Ascending aorta (tissue), 2 donors: ENCODE data around the gene FZD8. TPM values are rescaled to one million over a fixed set of nuclear protein-coding genes. Genes with fewer than 3 reads are reported as not detected.
A peak's percentile ranks its signal among the peaks of the same experiment; 100 is the strongest.

Experiments
- DNase-seq, 2 donors: peaks; one replicate each; pipeline ENCODE4 v3.0.0-alpha.2; 2019; ENCODE audit warnings: low spot score in 2 of 2
- H3K27ac ChIP-seq, 2 donors: fragments of 200-600 bp; sonication (generic); one replicate each; pipeline ENCODE4 v1.5.1; 2016 to 2017; ENCODE audit warnings: mild to moderate bottlenecking in 1 of 2
- H3K27me3 ChIP-seq: fragments of 200-600 bp; sonication (generic); one replicate; pipeline ENCODE4 v1.5.1; 2017
- H3K36me3 ChIP-seq, 2 donors: fragments of 200-600 bp; sonication (generic); one replicate each; pipeline ENCODE4 v1.5.1; 2016
- H3K4me1 ChIP-seq, 2 donors: fragments of 200-600 bp; sonication (generic); one replicate each; pipeline ENCODE4 v1.5.1; 2016 to 2017; ENCODE audit warnings: mild to moderate bottlenecking in 1 of 2
- H3K4me3 ChIP-seq, 2 donors: fragments of 200-600 bp; sonication (generic); one replicate each; pipeline ENCODE4 v1.5.1; 2016 to 2017; ENCODE audit warnings: mild to moderate bottlenecking in 1 of 2
- H3K9me3 ChIP-seq, 2 donors: fragments of 200-600 bp; sonication (generic); one replicate each; pipeline ENCODE4 v1.5.1; 2016
- intact Hi-C: fragments of 100-400 bp; cut with DNase I; formaldehyde crosslinking; loops from one replicate; pipeline ENCODE4 v1.15.1; 2023
- total RNA-seq: library from RNA; depleted of rRNA; stranded (reverse); fragments of >200 nt; gene quantifications from one replicate; pipeline ENCODE4 v1.1.0, GENCODE V29; 2016
- TF ChIP-seq, protein P1 (sequence below), 3 experiments: fragments of 200-600 bp in 2 of 3; fragments of 450-650 bp in 1 of 3; sonication (generic) in 2 of 3; IDR thresholded peaks; one replicate each; pipeline ENCODE4 v1.5.1; 2016 to 2019; ENCODE audit warnings: antibody characterized with exemption in 3 of 3, mild to moderate bottlenecking in 1 of 3, moderate library complexity in 1 of 3

FZD8 gene
- total RNA-seq, 1 donor from 2014 or later: 23.0 TPM

DNA sequence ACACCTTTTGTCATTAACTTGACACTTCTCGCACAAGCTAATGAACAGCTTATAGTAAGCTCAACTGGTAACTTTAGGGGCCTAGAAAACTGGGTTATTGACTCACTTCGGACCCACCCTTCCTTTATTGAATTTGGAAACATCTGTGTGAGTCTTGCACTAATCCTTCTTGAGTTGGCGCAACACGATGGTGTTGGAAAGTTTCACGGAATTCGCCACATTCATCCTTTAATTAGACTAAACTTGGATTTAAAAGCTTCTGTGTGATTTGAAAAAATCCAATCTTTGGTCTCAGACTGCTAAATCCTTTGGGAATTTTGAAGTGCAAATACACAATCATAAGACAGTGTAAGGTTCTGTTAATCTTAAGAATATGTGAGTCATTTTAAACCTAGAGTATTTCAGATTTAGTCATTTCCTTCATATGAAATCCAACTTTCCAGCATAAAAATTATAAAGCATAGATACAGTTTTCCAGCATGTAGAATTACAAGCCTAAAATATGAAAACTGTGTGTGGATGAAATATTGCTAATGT, 15.1 kb downstream of the FZD8 start:
- no peak for DNase-seq
- H3K4me3 ChIP-seq: no peak overlapping the region
- H3K9me3 ChIP-seq: no peaks in the 10 kb centered on the region
- TF ChIP-seq, protein P1, sequence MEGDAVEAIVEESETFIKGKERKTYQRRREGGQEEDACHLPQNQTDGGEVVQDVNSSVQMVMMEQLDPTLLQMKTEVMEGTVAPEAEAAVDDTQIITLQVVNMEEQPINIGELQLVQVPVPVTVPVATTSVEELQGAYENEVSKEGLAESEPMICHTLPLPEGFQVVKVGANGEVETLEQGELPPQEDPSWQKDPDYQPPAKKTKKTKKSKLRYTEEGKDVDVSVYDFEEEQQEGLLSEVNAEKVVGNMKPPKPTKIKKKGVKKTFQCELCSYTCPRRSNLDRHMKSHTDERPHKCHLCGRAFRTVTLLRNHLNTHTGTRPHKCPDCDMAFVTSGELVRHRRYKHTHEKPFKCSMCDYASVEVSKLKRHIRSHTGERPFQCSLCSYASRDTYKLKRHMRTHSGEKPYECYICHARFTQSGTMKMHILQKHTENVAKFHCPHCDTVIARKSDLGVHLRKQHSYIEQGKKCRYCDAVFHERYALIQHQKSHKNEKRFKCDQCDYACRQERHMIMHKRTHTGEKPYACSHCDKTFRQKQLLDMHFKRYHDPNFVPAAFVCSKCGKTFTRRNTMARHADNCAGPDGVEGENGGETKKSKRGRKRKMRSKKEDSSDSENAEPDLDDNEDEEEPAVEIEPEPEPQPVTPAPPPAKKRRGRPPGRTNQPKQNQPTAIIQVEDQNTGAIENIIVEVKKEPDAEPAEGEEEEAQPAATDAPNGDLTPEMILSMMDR (IDR thresholded peaks at IDR 0.05): no peak
- H3K36me3 ChIP-seq: no peaks in the 10 kb centered on the region
- no peak overlapping the region for H3K27ac ChIP-seq
- no peaks in the 10 kb centered on the region for H3K4me1 ChIP-seq
- H3K27me3 ChIP-seq: no peaks in the 10 kb centered on the region
- intact Hi-C loops: no loop called here

DNA sequence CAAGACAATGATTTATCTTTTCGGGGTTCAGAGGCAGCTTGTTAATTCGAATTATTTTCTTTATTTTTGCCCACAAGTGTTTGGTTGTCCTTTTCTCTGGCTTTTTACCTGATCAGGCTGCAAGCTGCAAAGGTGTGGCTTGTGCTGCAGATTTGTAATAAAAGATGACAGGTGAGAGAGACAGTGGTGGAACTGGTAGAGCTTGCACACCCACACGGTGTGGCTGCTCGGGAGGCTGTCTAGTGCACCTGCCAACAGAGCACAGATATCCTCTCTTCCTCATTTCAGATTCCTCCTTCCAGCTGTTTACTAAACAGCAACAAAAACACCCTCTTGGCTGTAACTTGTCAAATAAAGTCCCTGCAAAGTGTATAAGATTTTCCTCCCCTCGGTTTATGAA, 27.8 kb downstream of the FZD8 start:
- Histone ChIP-seq H3K9me3 (no peaks in the 10 kb centered on the region), H3K27ac (no peak overlapping the region), H3K36me3 (no peaks in the 10 kb centered on the region), H3K27me3 (no peaks in the 10 kb centered on the region), H3K4me1 (no peaks in the 10 kb centered on the region), H3K4me3 (no peak overlapping the region)
- intact Hi-C loops: no loop called here
- TF ChIP-seq, protein P1 (IDR thresholded peaks at IDR 0.05): no peak
- DNase-seq: no peak

DNA sequence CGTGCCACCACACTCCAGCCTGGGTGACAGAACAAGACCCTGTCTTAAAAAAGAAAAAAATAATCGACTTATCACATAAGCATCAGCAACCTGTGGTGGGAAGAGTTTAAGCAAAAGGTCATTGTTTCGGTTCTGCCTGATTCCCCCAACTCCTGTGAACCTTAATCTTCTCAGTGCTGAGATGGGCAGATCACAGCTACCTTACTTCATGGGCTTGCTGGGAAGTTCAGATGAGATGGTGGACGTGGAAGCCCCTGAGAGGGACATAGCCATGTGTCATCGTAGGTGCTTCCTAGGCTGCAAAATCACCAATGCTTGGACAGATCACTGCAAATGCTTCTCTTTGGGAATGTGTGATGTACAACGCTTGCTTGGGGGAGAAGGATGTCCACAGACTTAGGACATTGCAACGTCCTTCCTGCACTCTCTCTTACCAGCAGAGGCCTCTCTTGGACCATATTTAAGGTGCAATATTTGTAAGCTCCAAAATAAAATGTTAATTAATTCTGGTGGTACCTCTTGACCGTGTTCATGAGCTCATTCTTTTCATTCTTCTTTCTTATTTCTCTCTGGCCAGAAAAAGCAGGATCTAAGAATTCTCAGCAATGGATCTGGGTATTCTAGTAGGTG, 28.4 kb downstream of the FZD8 start:
- Histone ChIP-seq H3K27ac (no peak overlapping the region), H3K9me3 (no peaks in the 10 kb centered on the region), H3K4me3 (no peak overlapping the region), H3K27me3 (no peaks in the 10 kb centered on the region), H3K36me3 (no peaks in the 10 kb centered on the region), H3K4me1 (no peaks in the 10 kb centered on the region)
- DNase-seq: no peak
- TF ChIP-seq, protein P1 (IDR thresholded peaks at IDR 0.05): peak in 1 of 3 experiments; percentile 36
- intact Hi-C loops: no loop called here

DNA sequence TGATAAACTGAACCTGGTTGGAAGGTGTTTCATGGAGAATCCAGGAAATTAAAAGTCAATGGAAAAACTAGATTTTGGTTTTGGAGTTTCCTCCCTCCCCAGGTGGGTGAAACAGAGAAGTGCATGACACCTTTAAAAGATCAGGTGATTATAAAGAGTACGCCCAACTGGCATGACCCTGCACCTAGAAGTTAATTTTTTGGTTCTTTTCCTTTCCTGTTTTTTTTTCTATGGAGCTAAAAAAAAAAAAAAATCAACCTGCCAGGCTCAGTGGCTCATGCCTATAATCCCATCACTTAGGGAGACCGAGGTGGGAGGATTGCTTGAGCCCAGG, 29.0 kb downstream of the FZD8 start:
- Histone ChIP-seq H3K27me3 (no peaks in the 10 kb centered on the region), H3K4me1 (peaks cover 0 to 4% of the 10 kb centered on the region in 2 donors), H3K4me3 (no peak overlapping the region), H3K9me3 (no peaks in the 10 kb centered on the region), H3K27ac (no peak overlapping the region), H3K36me3 (no peaks in the 10 kb centered on the region)
- intact Hi-C loops: no loop called here
- TF ChIP-seq, protein P1 (IDR thresholded peaks at IDR 0.05): no peak
- no peak for DNase-seq

DNA sequence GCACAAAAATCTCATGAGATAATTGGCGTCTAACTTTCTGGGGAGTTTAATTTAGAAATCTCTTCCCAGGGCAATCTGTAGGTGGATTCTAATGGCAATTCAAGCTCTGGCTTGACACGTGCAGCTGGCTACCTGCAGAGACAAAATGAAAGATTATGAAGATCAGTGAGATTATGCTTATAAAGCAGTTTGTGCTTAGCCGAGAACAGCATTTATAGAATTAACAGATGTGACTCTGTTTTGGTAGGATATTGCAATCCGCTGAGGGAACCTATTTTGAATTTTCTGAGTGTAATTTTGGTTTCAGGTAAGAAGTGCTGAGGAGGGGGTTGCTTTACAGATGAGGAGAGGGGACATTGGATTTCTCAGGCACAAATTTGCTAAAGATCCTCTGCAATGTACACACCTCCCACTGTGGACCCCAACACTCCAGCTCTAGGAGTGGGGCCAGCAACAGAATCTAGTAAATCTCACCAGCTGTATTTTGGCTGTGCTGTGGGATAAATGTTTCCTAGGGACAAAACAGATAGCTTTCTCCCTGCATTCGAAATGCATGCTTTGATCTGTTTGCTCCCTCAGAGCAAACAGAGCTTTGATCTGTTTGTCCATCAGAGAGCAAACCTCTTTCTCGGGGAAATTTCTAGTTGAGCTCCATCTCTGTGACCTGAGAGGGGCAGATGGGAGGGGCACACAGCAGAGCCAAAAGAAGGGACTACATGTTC, 29.6 kb downstream of the FZD8 start:
- H3K4me1 ChIP-seq: peaks cover 0 to 4% of the 10 kb centered on the region in 2 donors
- DNase-seq: no peak
- H3K27me3 ChIP-seq: no peaks in the 10 kb centered on the region
- H3K4me3 ChIP-seq: no peak overlapping the region
- no peak overlapping the region for H3K27ac ChIP-seq
- H3K36me3 ChIP-seq: no peaks in the 10 kb centered on the region
- H3K9me3 ChIP-seq: no peaks in the 10 kb centered on the region
- intact Hi-C loops: no loop called here
- TF ChIP-seq, protein P1 (IDR thresholded peaks at IDR 0.05): no peak
